ENCODE results near the gene CHRDL2.

CHRDL2 gene

GRCh38 chr11:74713686-74714085 is 17.5 kb downstream of the CHRDL2 start:
- TF ChIP-seq SNAI2 (CRISPR knock-in tag; IDR thresholded peaks at IDR 0.05) (no peak), ZFP30 (CRISPR knock-in tag; IDR thresholded peaks at IDR 0.05) (no peak), CSDC2 (CRISPR knock-in tag; IDR thresholded peaks at IDR 0.05) (no peak), RARB (CRISPR knock-in tag; IDR thresholded peaks at IDR 0.05) (no peak), ISL1 (CRISPR knock-in tag; IDR thresholded peaks at IDR 0.05) (no peak), ZNF565 (CRISPR knock-in tag; conservative IDR thresholded peaks at IDR 0.05; ENCODE audit: low read depth) (no peak), ZNF70 (CRISPR knock-in tag; IDR thresholded peaks at IDR 0.05) (no peak), ARNTL (CRISPR knock-in tag; IDR thresholded peaks at IDR 0.05; ENCODE audit: borderline replicate concordance, low read depth) (no peak), ZFP3 (CRISPR knock-in tag; IDR thresholded peaks at IDR 0.05) (no peak), PATZ1 (CRISPR knock-in tag; IDR thresholded peaks at IDR 0.05; ENCODE audit: borderline replicate concordance) (no peak), OSR1 (CRISPR knock-in tag; IDR thresholded peaks at IDR 0.05) (no peak)
- no peak for ATAC-seq

DNA sequence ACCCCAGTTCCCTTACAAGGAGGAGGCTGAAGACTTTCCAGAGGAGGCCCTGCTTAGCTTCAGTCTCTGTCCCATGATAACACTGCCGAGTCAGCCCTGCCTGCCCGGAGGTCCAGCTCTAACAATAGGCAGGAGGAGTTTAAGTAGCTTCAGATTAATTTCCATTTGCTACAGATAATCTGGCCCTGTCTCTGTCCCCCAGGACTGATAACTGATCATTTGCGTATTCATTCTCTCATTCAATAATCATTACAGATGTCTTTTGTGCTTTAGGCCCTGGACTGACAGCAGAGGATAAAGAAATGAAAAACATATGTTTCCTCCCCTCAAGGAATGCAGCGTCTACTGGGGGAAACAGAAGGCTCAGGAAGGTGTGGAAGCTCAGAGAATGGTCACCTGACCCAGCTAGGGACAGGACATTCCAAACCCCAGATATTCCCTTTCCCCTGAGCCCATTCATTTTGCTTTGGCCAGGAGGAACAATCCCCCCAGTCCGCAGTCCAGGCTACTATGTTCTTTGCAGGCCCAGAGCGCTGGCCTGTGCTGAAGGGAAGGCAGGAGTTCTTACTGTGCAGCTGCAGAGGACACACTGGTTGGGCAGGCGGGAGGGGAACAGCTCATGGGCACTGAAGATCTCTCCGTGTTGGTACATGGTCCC is 20.8 kb downstream of the CHRDL2 start:
- TF ChIP-seq GLIS3 (CRISPR knock-in tag; IDR thresholded peaks at IDR 0.05) (no peak), TCF4 (CRISPR knock-in tag; IDR thresholded peaks at IDR 0.05; ENCODE audit: borderline replicate concordance) (peak; percentile 82; the same call in 1 of the 2 replicates), ARNTL (CRISPR knock-in tag; IDR thresholded peaks at IDR 0.05; ENCODE audit: borderline replicate concordance, low read depth) (no peak), ZFP3 (CRISPR knock-in tag; IDR thresholded peaks at IDR 0.05) (peak; percentile 87; the same call in 1 of the 2 replicates), ZFP30 (CRISPR knock-in tag; IDR thresholded peaks at IDR 0.05) (no peak)
- TF ChIP-seq, protein P1, sequence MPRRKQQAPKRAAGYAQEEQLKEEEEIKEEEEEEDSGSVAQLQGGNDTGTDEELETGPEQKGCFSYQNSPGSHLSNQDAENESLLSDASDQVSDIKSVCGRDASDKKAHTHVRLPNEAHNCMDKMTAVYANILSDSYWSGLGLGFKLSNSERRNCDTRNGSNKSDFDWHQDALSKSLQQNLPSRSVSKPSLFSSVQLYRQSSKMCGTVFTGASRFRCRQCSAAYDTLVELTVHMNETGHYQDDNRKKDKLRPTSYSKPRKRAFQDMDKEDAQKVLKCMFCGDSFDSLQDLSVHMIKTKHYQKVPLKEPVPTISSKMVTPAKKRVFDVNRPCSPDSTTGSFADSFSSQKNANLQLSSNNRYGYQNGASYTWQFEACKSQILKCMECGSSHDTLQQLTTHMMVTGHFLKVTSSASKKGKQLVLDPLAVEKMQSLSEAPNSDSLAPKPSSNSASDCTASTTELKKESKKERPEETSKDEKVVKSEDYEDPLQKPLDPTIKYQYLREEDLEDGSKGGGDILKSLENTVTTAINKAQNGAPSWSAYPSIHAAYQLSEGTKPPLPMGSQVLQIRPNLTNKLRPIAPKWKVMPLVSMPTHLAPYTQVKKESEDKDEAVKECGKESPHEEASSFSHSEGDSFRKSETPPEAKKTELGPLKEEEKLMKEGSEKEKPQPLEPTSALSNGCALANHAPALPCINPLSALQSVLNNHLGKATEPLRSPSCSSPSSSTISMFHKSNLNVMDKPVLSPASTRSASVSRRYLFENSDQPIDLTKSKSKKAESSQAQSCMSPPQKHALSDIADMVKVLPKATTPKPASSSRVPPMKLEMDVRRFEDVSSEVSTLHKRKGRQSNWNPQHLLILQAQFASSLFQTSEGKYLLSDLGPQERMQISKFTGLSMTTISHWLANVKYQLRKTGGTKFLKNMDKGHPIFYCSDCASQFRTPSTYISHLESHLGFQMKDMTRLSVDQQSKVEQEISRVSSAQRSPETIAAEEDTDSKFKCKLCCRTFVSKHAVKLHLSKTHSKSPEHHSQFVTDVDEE (CRISPR knock-in tag; IDR thresholded peaks at IDR 0.05): no peak
- TF ChIP-seq, protein P2, sequence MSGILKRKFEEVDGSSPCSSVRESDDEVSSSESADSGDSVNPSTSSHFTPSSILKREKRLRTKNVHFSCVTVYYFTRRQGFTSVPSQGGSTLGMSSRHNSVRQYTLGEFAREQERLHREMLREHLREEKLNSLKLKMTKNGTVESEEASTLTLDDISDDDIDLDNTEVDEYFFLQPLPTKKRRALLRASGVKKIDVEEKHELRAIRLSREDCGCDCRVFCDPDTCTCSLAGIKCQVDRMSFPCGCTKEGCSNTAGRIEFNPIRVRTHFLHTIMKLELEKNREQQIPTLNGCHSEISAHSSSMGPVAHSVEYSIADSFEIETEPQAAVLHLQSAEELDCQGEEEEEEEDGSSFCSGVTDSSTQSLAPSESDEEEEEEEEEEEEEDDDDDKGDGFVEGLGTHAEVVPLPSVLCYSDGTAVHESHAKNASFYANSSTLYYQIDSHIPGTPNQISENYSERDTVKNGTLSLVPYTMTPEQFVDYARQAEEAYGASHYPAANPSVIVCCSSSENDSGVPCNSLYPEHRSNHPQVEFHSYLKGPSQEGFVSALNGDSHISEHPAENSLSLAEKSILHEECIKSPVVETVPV (CRISPR knock-in tag; IDR thresholded peaks at IDR 0.05): peak; percentile 58; the same call in 1 of the 2 replicates
- ATAC-seq: peak; percentile 87

- TF ChIP-seq SNAI2 (CRISPR knock-in tag; IDR thresholded peaks at IDR 0.05): no peak
- TF ChIP-seq ESRRG (CRISPR knock-in tag; IDR thresholded peaks at IDR 0.05): no peak
- TF ChIP-seq ZNF565 (CRISPR knock-in tag; conservative IDR thresholded peaks at IDR 0.05; ENCODE audit: low read depth): no peak
- TF ChIP-seq, protein P2 (CRISPR knock-in tag; IDR thresholded peaks at IDR 0.05): no peak
- no peak for TF ChIP-seq ARNTL (CRISPR knock-in tag; IDR thresholded peaks at IDR 0.05; ENCODE audit: borderline replicate concordance, low read depth)
- no peak for TF ChIP-seq OSR1 (CRISPR knock-in tag; IDR thresholded peaks at IDR 0.05)
- no peak for TF ChIP-seq BACH2 (CRISPR knock-in tag; IDR thresholded peaks at IDR 0.05; ENCODE audit: borderline replicate concordance)
- no peak for TF ChIP-seq ZNF70 (CRISPR knock-in tag; IDR thresholded peaks at IDR 0.05)
- TF ChIP-seq TOX (CRISPR knock-in tag; IDR thresholded peaks at IDR 0.05; ENCODE audit: borderline replicate concordance): no peak
- TF ChIP-seq RARB (CRISPR knock-in tag; IDR thresholded peaks at IDR 0.05): no peak
Observed at GRCh38 chr11:74709175-74709574, 22.1 kb downstream of the CHRDL2 start.

More at GRCh38 chr11:74709175-74709574, 22.1 kb downstream of the CHRDL2 start:
- ATAC-seq: no peak

Measured in SK-N-SH treated with all-trans-retinoic acid at 6 μM for 48 hours (cell line).